H9 (cell line): ENCODE data around the gene IL17RE. TPM values are rescaled to one million over a fixed set of nuclear protein-coding genes. Genes with fewer than 3 reads are reported as not detected.
"Not testable (repeated sequence)": the region's sequence is repeated elsewhere in the genome, so short reads cannot be mapped to it uniquely, and the experiment has no call there.

Experiments used
- DNase-seq: peaks from one replicate; pipeline ENCODE4 v3.0.0-alpha.2; 2017
- H2AFZ ChIP-seq: one replicate; pipeline ENCODE4 v1.6.1; 2013; ENCODE audit warnings: mild to moderate bottlenecking, low read length, control low read depth, moderate library complexity
- H2AK5ac ChIP-seq: 2 replicates; pipeline ENCODE4 v1.6.1; 2013; ENCODE audit warnings: low read length, control low read depth, mixed read lengths; ENCODE audit not compliant: insufficient read length
- H2BK120ac ChIP-seq: one replicate; pipeline ENCODE4 v1.6.1; 2013; ENCODE audit warnings: low read depth, mild to moderate bottlenecking, low read length, control low read depth, inconsistent platforms; ENCODE audit not compliant: poor library complexity, severe bottlenecking
- H2BK12ac ChIP-seq: 2 replicates; pipeline ENCODE4 v1.6.1; 2013; ENCODE audit warnings: low read length, control low read depth, mixed read lengths, low read depth; ENCODE audit not compliant: insufficient read length
- H2BK15ac ChIP-seq: 2 replicates; pipeline ENCODE4 v1.6.1; 2013; ENCODE audit warnings: low read depth, low read length, control low read depth
- H2BK20ac ChIP-seq: one replicate; pipeline ENCODE4 v1.6.1; 2013; ENCODE audit warnings: low read depth, mild to moderate bottlenecking, low read length, control low read depth, inconsistent platforms; ENCODE audit not compliant: poor library complexity, severe bottlenecking
- H2BK5ac ChIP-seq: 2 replicates; pipeline ENCODE4 v1.6.1; 2013; ENCODE audit warnings: low read length, control low read depth, mixed read lengths; ENCODE audit not compliant: insufficient read length
- H3K14ac ChIP-seq: 2 replicates; pipeline ENCODE4 v1.6.1; 2013; ENCODE audit warnings: low read length, control low read depth; ENCODE audit not compliant: insufficient read depth
- H3K18ac ChIP-seq: 2 replicates; pipeline ENCODE4 v1.6.1; 2013; ENCODE audit warnings: low read depth, mild to moderate bottlenecking, mixed read lengths, low read length, control low read depth; ENCODE audit not compliant: insufficient read length
- H3K23ac ChIP-seq: 2 replicates; pipeline ENCODE4 v1.6.1; 2013; ENCODE audit warnings: low read length, control low read depth, mixed read lengths, low read depth; ENCODE audit not compliant: insufficient read length
- H3K23me2 ChIP-seq: 2 replicates; pipeline ENCODE4 v1.6.1; 2013; ENCODE audit warnings: low read depth, mild to moderate bottlenecking, mixed read lengths, low read length, control low read depth; ENCODE audit not compliant: insufficient read length, poor library complexity, severe bottlenecking
- H3K27ac ChIP-seq: 2 replicates; pipeline ENCODE4 v1.5.1; 2013; ENCODE audit warnings: low read length, control low read depth, mixed read lengths, low read depth; ENCODE audit not compliant: insufficient read length
- H3K27me3 ChIP-seq: 2 replicates; pipeline ENCODE4 v1.6.1; 2013; ENCODE audit warnings: low read length, control low read depth, inconsistent platforms; ENCODE audit not compliant: insufficient read depth
- H3K4ac ChIP-seq: 2 replicates; pipeline ENCODE4 v1.6.1; 2013; ENCODE audit warnings: low read depth, mild to moderate bottlenecking, control low read depth, inconsistent platforms, low read length, moderate library complexity
- H3K4me1 ChIP-seq: 2 replicates; pipeline ENCODE4 v1.6.1; 2013; ENCODE audit warnings: low read length, control low read depth, inconsistent platforms; ENCODE audit not compliant: insufficient read depth
- H3K4me2 ChIP-seq: 2 replicates; pipeline ENCODE4 v1.6.1; 2013; ENCODE audit warnings: low read length, control low read depth, mixed read lengths; ENCODE audit not compliant: insufficient read length, insufficient read depth
- H3K56ac ChIP-seq: 2 replicates; pipeline ENCODE4 v1.6.1; 2013; ENCODE audit warnings: low read depth, mild to moderate bottlenecking, mixed read lengths, low read length, control low read depth; ENCODE audit not compliant: insufficient read length
- H3K79me1 ChIP-seq: 2 replicates; pipeline ENCODE4 v1.6.1; 2013; ENCODE audit warnings: low read depth, mild to moderate bottlenecking, moderate library complexity, low read length, control low read depth, inconsistent platforms; ENCODE audit not compliant: insufficient read depth, poor library complexity, severe bottlenecking
- H3K79me2 ChIP-seq: 2 replicates; pipeline ENCODE4 v1.6.1; 2013; ENCODE audit warnings: low read length, control low read depth, inconsistent platforms; ENCODE audit not compliant: insufficient read depth
- H3K9ac ChIP-seq: 2 replicates; pipeline ENCODE4 v1.6.1; 2013; ENCODE audit warnings: low read length, control low read depth, mixed read lengths; ENCODE audit not compliant: insufficient read length; ENCODE audit errors: extremely low read depth
- H3K9me3 ChIP-seq: one replicate; pipeline ENCODE4 v1.6.1; 2013; ENCODE audit warnings: low read depth, low read length, inconsistent platforms; ENCODE audit not compliant: control insufficient read depth
- H3T11ph ChIP-seq: one replicate; pipeline ENCODE4 v1.6.1; 2013; ENCODE audit warnings: mild to moderate bottlenecking, low read length, control low read depth, inconsistent platforms
- H4K20me1 ChIP-seq: one replicate; pipeline ENCODE4 v1.6.1; 2013; ENCODE audit not compliant: control insufficient read depth, insufficient read length, insufficient read depth
- H4K5ac ChIP-seq: 2 replicates; pipeline ENCODE4 v1.6.1; 2013; ENCODE audit warnings: low read depth, mild to moderate bottlenecking, mixed read lengths, low read length, control low read depth; ENCODE audit not compliant: insufficient read length
- H4K8ac ChIP-seq: replicated peaks from 2 replicates; pipeline ENCODE4 v1.6.1; 2013; ENCODE audit warnings: low read length, control low read depth, mixed read lengths, low read depth; ENCODE audit not compliant: insufficient read length
- H4K91ac ChIP-seq: 2 replicates; pipeline ENCODE4 v1.6.1; 2013; ENCODE audit warnings: low read depth, mild to moderate bottlenecking, moderate library complexity, mixed read lengths, low read length, control low read depth; ENCODE audit not compliant: insufficient read length
- H3K27ac Mint-ChIP-seq, 3 experiments: 2 replicates in 2 of 3; 3 replicates in 1 of 3; pipeline ENCODE4 v1.8.0; 2020 to 2021; ENCODE audit warnings: mixed read lengths in 3 of 3, mild to moderate bottlenecking in 1 of 3, moderate library complexity in 1 of 3
- H3K27me3 Mint-ChIP-seq: 2 replicates; pipeline ENCODE4 v1.8.0; 2021; ENCODE audit warnings: low read depth, mild to moderate bottlenecking, moderate library complexity, mixed read lengths
- H3K36me3 Mint-ChIP-seq, 3 experiments: 2 replicates in 2 of 3; 3 replicates in 1 of 3; pipeline ENCODE4 v1.8.0; 2020 to 2021; ENCODE audit warnings: low read depth in 3 of 3, mixed read lengths in 3 of 3; ENCODE audit not compliant: insufficient read depth in 1 of 3
- H3K4me1 Mint-ChIP-seq, 2 experiments: 2 replicates each; pipeline ENCODE4 v1.8.0; 2020; ENCODE audit warnings: mixed read lengths in 2 of 2
- H3K4me3 Mint-ChIP-seq, 2 experiments: 2 replicates in 1 of 2; 3 replicates in 1 of 2; pipeline ENCODE4 v1.8.0; 2020 to 2021; ENCODE audit warnings: mild to moderate bottlenecking in 2 of 2, mixed read lengths in 2 of 2, moderate library complexity in 1 of 2
- H3K9me3 Mint-ChIP-seq, 2 experiments: 2 replicates in 1 of 2; 3 replicates in 1 of 2; pipeline ENCODE4 v1.8.0; 2020; ENCODE audit warnings: mild to moderate bottlenecking in 2 of 2, mixed read lengths in 2 of 2, moderate library complexity in 1 of 2
- WGBS: extraction: QIAGEN DNeasy Blood & Tissue Kit; methylation state at CpG from one replicate; pipeline ENCODE4 v1.1.7; 2013; ENCODE audit warnings: missing lambda C conversion rate, low lambda C conversion rate, mixed read lengths; ENCODE audit not compliant: insufficient read length; ENCODE audit errors: extremely low coverage; 5-methylcytosine and 5-hydroxymethylcytosine counted together
- total RNA-seq: library from RNA; stranded (reverse); gene quantifications from 2 replicates; pipeline ENCODE4 v1.2.1, GENCODE V29; 2021
- TF ChIP-seq, protein P1 (sequence below): fragments of 200-600 bp; sonication (generic); conservative IDR thresholded peaks from 3 replicates; pipeline ENCODE4 v1.8.0; 2021; ENCODE audit warnings: antibody characterized with exemption, mild to moderate bottlenecking

IL17RE gene
- total RNA-seq, 1 experiment from 2014 or later = 2.1 TPM

GRCh38 chr3:9938966-9939365 is 36.3 kb downstream of the IL17RE start:
- peaks cover 3% of the 10 kb centered on the region for H3K23me2 ChIP-seq
- no peak overlapping the region for H2AFZ ChIP-seq
- H3K27ac ChIP-seq = no peak overlapping the region
- TF ChIP-seq, protein P1, sequence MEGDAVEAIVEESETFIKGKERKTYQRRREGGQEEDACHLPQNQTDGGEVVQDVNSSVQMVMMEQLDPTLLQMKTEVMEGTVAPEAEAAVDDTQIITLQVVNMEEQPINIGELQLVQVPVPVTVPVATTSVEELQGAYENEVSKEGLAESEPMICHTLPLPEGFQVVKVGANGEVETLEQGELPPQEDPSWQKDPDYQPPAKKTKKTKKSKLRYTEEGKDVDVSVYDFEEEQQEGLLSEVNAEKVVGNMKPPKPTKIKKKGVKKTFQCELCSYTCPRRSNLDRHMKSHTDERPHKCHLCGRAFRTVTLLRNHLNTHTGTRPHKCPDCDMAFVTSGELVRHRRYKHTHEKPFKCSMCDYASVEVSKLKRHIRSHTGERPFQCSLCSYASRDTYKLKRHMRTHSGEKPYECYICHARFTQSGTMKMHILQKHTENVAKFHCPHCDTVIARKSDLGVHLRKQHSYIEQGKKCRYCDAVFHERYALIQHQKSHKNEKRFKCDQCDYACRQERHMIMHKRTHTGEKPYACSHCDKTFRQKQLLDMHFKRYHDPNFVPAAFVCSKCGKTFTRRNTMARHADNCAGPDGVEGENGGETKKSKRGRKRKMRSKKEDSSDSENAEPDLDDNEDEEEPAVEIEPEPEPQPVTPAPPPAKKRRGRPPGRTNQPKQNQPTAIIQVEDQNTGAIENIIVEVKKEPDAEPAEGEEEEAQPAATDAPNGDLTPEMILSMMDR = no peak
- peaks cover 6 to 10% of the 10 kb centered on the region in 2 experiments for H3K4me1 Mint-ChIP-seq
- H4K8ac ChIP-seq = no peak overlapping the region
- no peak overlapping the region for H3K4me2 ChIP-seq
- no peaks in the 10 kb centered on the region for H3K27me3 ChIP-seq
- H3K27ac Mint-ChIP-seq = no peak overlapping the region
- no peak overlapping the region for H4K5ac ChIP-seq
- no peaks in the 10 kb centered on the region for H3K79me1 ChIP-seq
- H2BK20ac ChIP-seq = no peak overlapping the region
- H3K18ac ChIP-seq = no peak overlapping the region
- H3K36me3 Mint-ChIP-seq = peaks cover 6 to 46% (median 21%) of the 10 kb centered on the region in 3 experiments; a peak in 6 of 7 replicates
- H2BK120ac ChIP-seq = no peak overlapping the region
- H3K4ac ChIP-seq = no peak overlapping the region
- H3K9me3 ChIP-seq = no peaks in the 10 kb centered on the region
- no peak overlapping the region for H2BK12ac ChIP-seq
- H2BK5ac ChIP-seq = no peak overlapping the region
- H2AK5ac ChIP-seq = no peak overlapping the region
- H3K79me2 ChIP-seq = no peaks in the 10 kb centered on the region
- no peak overlapping the region for H3K9ac ChIP-seq
- no peaks in the 10 kb centered on the region for H4K20me1 ChIP-seq
- DNase-seq = no peak
- no peak overlapping the region for H3K56ac ChIP-seq
- H3K14ac ChIP-seq = no peak overlapping the region
- H3K4me3 Mint-ChIP-seq = no peak overlapping the region
- H2BK15ac ChIP-seq = no peak overlapping the region
- no peak overlapping the region for H4K91ac ChIP-seq
- peaks cover 4% of the 10 kb centered on the region for H3K27me3 Mint-ChIP-seq
- no CpG with 5 or more reads among the region's 2 CpGs for WGBS
- H3K23ac ChIP-seq = no peak overlapping the region
- H3T11ph ChIP-seq = no peak overlapping the region
- H3K9me3 Mint-ChIP-seq = peaks cover 0 to 2% of the 10 kb centered on the region in 2 experiments; a peak in 3 of 5 replicates
- no peaks in the 10 kb centered on the region; the same call in 1 of the 2 replicates for H3K4me1 ChIP-seq

DNA sequence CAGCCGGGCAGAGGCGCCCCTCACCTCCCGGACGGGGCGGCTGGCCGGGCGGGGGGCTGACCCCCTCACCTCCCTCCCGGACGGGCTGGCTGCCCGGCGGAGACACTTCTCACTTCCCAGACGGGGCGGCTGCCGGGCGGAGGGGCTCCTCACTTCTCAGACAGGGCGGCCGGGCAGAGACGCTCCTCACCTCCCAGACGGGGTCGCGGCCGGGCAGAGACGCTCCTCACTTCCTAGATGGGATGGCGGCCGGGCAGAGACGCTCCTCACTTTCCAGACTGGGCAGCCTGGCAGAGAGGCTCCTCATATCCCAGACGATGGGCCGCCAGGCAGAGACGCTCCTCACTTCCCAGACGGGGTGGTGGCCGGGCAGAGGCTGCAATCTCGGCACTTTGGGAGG is 37.3 kb downstream of the IL17RE start:
- H3K79me2 ChIP-seq, H3K4me1 ChIP-seq, H3K23me2 ChIP-seq, H2BK5ac ChIP-seq, H2BK15ac ChIP-seq, H2AFZ ChIP-seq, H3K14ac ChIP-seq, H2BK12ac ChIP-seq, H3K4me3 Mint-ChIP-seq, H3K9me3 ChIP-seq, H3K79me1 ChIP-seq, H4K5ac ChIP-seq, H3K23ac ChIP-seq, H3T11ph ChIP-seq, H2BK20ac ChIP-seq, H3K18ac ChIP-seq, DNase-seq, H2BK120ac ChIP-seq, H4K8ac ChIP-seq, H3K9me3 Mint-ChIP-seq, H3K27me3 ChIP-seq, H3K9ac ChIP-seq, H3K56ac ChIP-seq, H3K27ac Mint-ChIP-seq, H3K27me3 Mint-ChIP-seq, H4K20me1 ChIP-seq, H2AK5ac ChIP-seq, H3K4me1 Mint-ChIP-seq, H4K91ac ChIP-seq, H3K4ac ChIP-seq, H3K27ac ChIP-seq, H3K4me2 ChIP-seq: not testable (repeated sequence)
- H3K36me3 Mint-ChIP-seq = peaks cover 6 to 48% (median 21%) of the 10 kb centered on the region in 3 experiments; a peak in 6 of 7 replicates
- WGBS = no CpG with 5 or more reads among the region's 32 CpGs
